Stimulated activated CD8-positive, alpha-beta memory T cell treated with anti-CD3 and anti-CD28 coated beads, Interleukin-15, amount 100 ng/mL, for 4 hours (primary cell): ENCODE results near the gene CRABP2.

ENCODE experiments used
- DNase-seq, 2 donors: peaks; one replicate each; pipeline ENCODE4 v3.0.0-alpha.2; 2020; ENCODE audit warnings: low read depth in 2 of 2

Gene CRABP2

DNA sequence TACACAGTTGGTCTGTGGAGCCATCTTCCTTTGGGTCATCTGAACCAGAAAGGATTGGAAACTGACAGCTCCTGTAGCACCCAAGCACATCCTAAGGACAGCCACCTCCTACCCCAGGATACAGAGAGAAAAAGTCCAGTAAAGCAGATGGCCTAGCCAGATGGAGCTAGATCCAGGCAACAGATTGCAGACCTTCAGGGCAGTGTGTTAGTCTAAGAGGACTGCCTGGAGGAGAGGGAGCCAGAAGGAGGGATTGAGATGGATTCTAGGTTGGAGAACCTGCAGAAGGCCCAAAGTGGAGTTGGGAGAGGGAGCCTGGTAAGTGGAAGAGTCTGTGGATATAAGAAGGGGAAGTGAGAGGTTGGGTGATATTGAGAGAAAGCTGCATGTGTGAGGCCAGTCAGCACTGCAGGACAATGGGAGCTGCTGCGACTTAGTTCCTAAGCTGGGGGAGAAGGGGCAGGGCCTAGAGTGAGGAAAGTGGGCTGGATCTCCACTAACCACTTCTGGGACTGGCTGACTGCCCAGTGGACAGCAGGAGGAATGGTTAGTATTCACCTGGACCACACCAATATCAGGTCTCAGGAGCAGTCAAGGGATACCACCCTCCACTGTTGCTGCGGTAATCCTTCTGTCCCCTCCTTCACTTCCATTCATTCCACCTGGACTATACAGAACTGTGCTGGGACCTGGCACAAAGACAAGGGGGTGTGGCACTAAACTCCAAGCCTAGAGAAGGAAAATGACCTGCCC, 50.1 kb downstream of the CRABP2 start:
- DNase-seq, result no peak

DNA sequence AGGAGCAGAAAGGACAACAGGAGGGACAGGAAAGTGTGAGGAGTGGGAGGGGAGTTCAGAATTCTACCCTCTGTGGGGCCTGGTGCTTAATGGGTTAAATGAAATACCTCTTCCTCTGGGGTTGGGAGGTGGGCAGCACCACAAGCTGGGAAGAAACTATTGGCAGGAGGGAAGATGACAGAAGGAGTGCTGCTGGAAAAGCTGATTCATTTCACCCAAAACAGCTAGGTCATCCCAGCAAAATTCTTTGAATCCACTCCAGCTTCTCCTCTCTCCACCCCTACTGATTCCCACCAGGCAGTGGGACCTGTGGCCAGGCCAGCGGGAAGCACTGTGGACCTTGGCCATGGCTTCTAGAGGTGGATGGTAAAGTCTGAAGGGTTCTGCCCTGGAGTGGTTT, 50.7 kb downstream of the CRABP2 start:
- DNase-seq, result no peak

DNA sequence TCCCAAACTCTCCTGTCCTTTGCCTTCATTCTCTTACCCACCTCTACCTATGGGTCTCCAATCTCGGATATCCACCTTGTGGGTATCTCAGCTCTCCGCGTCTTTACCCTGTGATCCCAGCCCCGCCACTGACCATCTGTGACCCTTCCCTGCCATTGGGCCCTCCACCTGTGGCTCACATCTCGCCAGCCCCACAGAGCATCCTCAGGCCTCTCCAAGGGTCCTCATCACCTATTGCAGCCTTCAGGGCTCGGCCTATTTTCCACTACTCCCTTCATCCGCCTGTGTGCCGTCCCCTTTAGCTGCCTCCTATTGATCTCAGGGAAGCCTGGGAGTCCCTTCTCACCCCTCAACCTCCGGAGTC, 52.4 kb downstream of the CRABP2 start:
- no peak for DNase-seq

DNA sequence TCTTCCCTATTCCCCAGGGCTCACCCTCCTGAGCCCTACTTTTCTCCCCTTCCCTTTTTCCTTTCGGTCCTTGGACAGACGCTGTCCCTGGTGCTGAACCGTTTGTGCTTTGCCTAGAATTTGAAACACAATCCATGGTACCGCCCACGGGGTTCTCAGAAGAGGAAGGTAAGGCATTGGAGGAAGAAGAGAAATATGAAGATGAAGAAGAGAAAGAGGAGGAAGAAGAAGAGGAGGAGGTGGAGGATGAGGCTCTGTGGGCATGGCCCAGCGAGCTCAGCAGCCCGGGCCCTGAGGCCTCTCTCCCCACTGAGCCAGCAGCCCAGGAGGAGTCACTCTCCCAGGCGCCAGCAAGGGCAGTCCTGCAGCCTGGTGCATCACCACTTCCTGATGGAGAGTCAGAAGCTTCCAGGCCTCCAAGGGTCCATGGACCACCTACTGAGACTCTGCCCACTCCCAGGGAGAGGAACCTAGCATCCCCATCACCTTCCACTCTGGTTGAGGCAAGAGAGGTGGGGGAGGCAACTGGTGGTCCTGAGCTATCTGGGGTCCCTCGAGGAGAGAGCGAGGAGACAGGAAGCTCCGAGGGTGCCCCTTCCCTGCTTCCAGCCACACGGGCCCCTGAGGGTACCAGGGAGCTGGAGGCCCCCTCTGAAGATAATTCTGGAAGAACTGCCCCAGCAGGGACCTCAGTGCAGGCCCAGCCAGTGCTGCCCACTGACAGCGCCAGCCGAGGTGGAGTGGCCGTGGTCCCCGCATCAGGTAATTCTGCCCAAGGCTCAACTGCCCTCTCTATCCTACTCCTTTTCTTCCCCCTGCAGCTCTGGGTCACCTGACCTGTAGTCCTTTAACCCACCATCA, 53.0 kb downstream of the CRABP2 start:
- DNase-seq, result no peak
